HEK293T (cell line): Measurements from ENCODE around the gene PNP.

ENCODE experiments used
- ARNT ChIP-seq: fragments of 450-650 bp; IDR thresholded peaks from 2 replicates; pipeline ENCODE4 v1.6.1; 2017; ENCODE audit warnings: mild to moderate bottlenecking
- BHLHE40 ChIP-seq: fragments of 450-650 bp; IDR thresholded peaks from 2 replicates; pipeline ENCODE4 v1.6.1; 2016; ENCODE audit warnings: mild to moderate bottlenecking, moderate library complexity, borderline replicate concordance
- FOXA1 ChIP-seq: fragments of 450-650 bp; IDR thresholded peaks from 2 replicates; pipeline ENCODE4 v1.6.1; 2016; ENCODE audit warnings: mild to moderate bottlenecking
- FOXK2 ChIP-seq: fragments of 450-650 bp; IDR thresholded peaks from 2 replicates; pipeline ENCODE4 v1.6.1; 2016; ENCODE audit warnings: mild to moderate bottlenecking
- FOXM1 ChIP-seq: fragments of 450-650 bp; IDR thresholded peaks from 2 replicates; pipeline ENCODE4 v1.6.1; 2017; ENCODE audit warnings: mild to moderate bottlenecking, borderline replicate concordance
- SP1 ChIP-seq: fragments of 450-650 bp; IDR thresholded peaks from 2 replicates; pipeline ENCODE4 v1.6.1; 2017
- SUZ12 ChIP-seq: fragments of 450-650 bp; IDR thresholded peaks from 2 replicates; pipeline ENCODE4 v1.6.1; 2016; ENCODE audit warnings: mild to moderate bottlenecking
- TARDBP ChIP-seq: fragments of 450-650 bp; IDR thresholded peaks from 2 replicates; pipeline ENCODE4 v1.6.1; 2016
- ZNF384 ChIP-seq: fragments of 450-650 bp; IDR thresholded peaks from 2 replicates; pipeline ENCODE4 v1.6.1; 2016
- TF ChIP-seq, protein P1 (sequence below): fragments of 450-650 bp; IDR thresholded peaks from 2 replicates; pipeline ENCODE4 v1.6.1; 2016

DNA sequence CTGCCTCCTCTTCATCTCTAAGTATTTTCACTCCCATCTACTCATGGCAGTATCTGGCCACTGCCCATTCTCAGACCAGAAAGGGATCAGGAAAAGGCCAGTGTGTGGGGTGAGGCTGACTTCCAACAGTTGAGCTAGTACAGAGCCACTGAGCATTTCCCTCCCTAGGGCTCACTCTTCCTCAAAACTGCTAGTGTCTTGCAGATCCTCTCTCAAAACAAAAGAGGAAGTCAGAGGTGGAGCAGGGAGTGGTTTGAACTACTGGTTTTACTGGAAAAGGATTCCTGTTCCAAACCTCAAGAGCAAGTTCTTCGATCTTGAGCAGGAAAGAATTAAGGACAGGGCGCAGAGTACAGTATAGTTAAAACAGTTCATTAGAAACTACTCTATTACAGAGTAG is 24.4 kb downstream of the PNP start:
- TF ChIP-seq TARDBP (no peak), FOXM1 (no peak), FOXK2 (no peak), SUZ12 (no peak), SP1 (no peak), BHLHE40 (no peak), FOXA1 (no peak), ZNF384 (no peak), ARNT (no peak)
- TF ChIP-seq, protein P1, sequence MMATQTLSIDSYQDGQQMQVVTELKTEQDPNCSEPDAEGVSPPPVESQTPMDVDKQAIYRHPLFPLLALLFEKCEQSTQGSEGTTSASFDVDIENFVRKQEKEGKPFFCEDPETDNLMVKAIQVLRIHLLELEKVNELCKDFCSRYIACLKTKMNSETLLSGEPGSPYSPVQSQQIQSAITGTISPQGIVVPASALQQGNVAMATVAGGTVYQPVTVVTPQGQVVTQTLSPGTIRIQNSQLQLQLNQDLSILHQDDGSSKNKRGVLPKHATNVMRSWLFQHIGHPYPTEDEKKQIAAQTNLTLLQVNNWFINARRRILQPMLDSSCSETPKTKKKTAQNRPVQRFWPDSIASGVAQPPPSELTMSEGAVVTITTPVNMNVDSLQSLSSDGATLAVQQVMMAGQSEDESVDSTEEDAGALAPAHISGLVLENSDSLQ, result no peak
